ENCODE measurements around the gene CFAP20.

CFAP20 gene

DNA sequence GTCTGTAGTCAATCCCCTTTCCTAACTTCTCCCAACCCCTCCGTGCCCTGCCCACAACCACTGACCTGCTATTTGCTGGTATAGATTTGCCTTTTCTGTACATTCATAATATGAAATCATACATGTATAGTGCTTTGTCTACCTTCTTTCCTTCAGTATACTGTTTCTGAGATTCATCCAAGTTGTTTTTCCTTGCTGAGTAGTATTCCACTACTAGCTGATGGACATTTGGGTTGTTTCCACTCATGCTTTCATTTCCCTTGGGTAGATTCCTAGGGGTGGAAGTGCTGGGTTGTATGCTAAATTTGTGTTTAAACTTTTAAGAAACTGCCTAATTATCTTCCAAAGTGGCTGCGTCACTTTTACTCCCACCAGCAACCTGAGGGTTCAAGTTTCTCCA, 41.0 kb upstream of the CFAP20 start:
- no peak overlapping the region for H3K4me2 ChIP-seq (ENCODE audit: low read length)
- no peaks in the 10 kb centered on the region for H3K9me2 ChIP-seq (replicated peaks; ENCODE audit: control insufficient read depth, low read length)
- no peaks in the 10 kb centered on the region for H3K4me1 ChIP-seq (ENCODE audit: control insufficient read depth, low read length)
- H3F3A ChIP-seq (ENCODE audit: control insufficient read depth, insufficient read depth) = no peaks in the 10 kb centered on the region
- 0 out of 2 replicates have a peak, but pooled peaks cover 3% of the 10 kb centered on the region for H3K79me2 ChIP-seq (ENCODE audit: control insufficient read depth, low read length)
- no peaks in the 10 kb centered on the region for H3K9me3 ChIP-seq (ENCODE audit: control insufficient read depth, insufficient read depth, low read length)
- no peak overlapping the region for H3K4me3 ChIP-seq (ENCODE audit: low read length)
- no peaks in the 10 kb centered on the region for H3K27me3 ChIP-seq (ENCODE audit: control insufficient read depth, low read length)
- no peak for TF ChIP-seq EZH2phosphoT487 (IDR thresholded peaks at IDR 0.05; ENCODE audit: borderline replicate concordance, low read length)
- TF ChIP-seq, protein P1, sequence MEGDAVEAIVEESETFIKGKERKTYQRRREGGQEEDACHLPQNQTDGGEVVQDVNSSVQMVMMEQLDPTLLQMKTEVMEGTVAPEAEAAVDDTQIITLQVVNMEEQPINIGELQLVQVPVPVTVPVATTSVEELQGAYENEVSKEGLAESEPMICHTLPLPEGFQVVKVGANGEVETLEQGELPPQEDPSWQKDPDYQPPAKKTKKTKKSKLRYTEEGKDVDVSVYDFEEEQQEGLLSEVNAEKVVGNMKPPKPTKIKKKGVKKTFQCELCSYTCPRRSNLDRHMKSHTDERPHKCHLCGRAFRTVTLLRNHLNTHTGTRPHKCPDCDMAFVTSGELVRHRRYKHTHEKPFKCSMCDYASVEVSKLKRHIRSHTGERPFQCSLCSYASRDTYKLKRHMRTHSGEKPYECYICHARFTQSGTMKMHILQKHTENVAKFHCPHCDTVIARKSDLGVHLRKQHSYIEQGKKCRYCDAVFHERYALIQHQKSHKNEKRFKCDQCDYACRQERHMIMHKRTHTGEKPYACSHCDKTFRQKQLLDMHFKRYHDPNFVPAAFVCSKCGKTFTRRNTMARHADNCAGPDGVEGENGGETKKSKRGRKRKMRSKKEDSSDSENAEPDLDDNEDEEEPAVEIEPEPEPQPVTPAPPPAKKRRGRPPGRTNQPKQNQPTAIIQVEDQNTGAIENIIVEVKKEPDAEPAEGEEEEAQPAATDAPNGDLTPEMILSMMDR (IDR thresholded peaks at IDR 0.05; ENCODE audit: low read depth, low read length, poor library complexity, severe bottlenecking) = no peak
- H3K27ac ChIP-seq (ENCODE audit: low read depth, low read length) = no peak overlapping the region
- no peaks in the 10 kb centered on the region for H4K20me1 ChIP-seq (ENCODE audit: control insufficient read depth, insufficient read depth, low read depth, low read length)
- H3K36me3 ChIP-seq (ENCODE audit: control insufficient read depth, low read length) = peaks cover 86% of the 10 kb centered on the region

DNA sequence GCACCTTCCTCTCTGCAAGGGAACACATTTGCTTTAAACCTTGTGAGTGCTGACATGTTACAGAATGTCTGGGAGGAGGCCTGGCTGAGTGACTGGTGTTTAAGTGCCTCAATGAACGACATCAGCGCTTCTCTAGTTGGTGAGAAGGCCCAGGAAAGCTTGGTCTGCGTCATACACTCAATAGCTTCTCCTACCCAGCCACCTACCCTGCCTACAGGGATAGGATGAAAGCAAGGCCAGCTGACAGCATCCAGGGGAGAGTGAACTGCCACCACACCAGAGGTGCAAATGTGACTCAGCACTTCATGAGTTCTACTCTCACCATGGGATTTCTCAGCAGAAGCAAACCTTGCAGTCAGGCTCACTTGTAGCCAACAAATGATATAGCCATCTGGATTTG, 31.7 kb upstream of the CFAP20 start:
- no peaks in the 10 kb centered on the region for H3K27me3 ChIP-seq (ENCODE audit: control insufficient read depth, low read length)
- no peaks in the 10 kb centered on the region for H3K4me1 ChIP-seq (ENCODE audit: control insufficient read depth, low read length)
- peaks cover 3% of the 10 kb centered on the region; the same call in 1 of the 2 replicates for H3F3A ChIP-seq (ENCODE audit: control insufficient read depth, insufficient read depth)
- peaks cover 64% of the 10 kb centered on the region for H3K36me3 ChIP-seq (ENCODE audit: control insufficient read depth, low read length)
- H3K9me2 ChIP-seq (replicated peaks; ENCODE audit: control insufficient read depth, low read length) = no peaks in the 10 kb centered on the region
- H3K4me2 ChIP-seq (ENCODE audit: low read length) = no peak overlapping the region
- no peak overlapping the region for H3K27ac ChIP-seq (ENCODE audit: low read depth, low read length)
- H3K79me2 ChIP-seq (ENCODE audit: control insufficient read depth, low read length) = no peaks in the 10 kb centered on the region
- no peak for TF ChIP-seq EZH2phosphoT487 (IDR thresholded peaks at IDR 0.05; ENCODE audit: borderline replicate concordance, low read length)
- TF ChIP-seq, protein P1 (IDR thresholded peaks at IDR 0.05; ENCODE audit: low read depth, low read length, poor library complexity, severe bottlenecking) = no peak
- no peaks in the 10 kb centered on the region for H3K9me3 ChIP-seq (ENCODE audit: control insufficient read depth, insufficient read depth, low read length)
- no peak overlapping the region for H3K4me3 ChIP-seq (ENCODE audit: low read length)
- no peaks in the 10 kb centered on the region for H4K20me1 ChIP-seq (ENCODE audit: control insufficient read depth, insufficient read depth, low read depth, low read length)

DNA sequence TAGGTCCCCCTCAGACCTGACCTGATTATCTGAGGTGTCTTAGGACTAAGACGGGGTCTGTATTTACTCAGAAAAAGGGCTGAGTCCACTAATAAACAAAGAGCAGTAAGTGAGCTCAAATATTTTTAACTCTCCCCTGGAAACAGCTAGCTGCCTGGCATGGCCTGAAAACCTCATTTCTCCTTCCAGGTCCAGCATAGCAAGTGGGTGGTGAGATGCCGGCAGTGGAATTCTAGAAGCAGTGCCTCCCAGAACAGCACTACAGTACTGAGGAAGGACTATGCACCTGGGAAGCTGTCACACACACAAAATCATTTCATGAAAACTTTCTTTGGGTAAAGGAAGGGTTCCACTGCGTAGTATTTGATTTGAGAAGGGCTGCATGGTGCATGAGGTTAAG, 29.5 kb upstream of the CFAP20 start:
- no peak overlapping the region for H3K4me2 ChIP-seq (ENCODE audit: low read length)
- no peak overlapping the region for H3K27ac ChIP-seq (ENCODE audit: low read depth, low read length)
- H3K4me3 ChIP-seq (ENCODE audit: low read length) = no peak overlapping the region
- no peaks in the 10 kb centered on the region for H3K9me2 ChIP-seq (replicated peaks; ENCODE audit: control insufficient read depth, low read length)
- H4K20me1 ChIP-seq (ENCODE audit: control insufficient read depth, insufficient read depth, low read depth, low read length) = no peaks in the 10 kb centered on the region
- H3K79me2 ChIP-seq (ENCODE audit: control insufficient read depth, low read length) = no peaks in the 10 kb centered on the region
- no peaks in the 10 kb centered on the region for H3K27me3 ChIP-seq (ENCODE audit: control insufficient read depth, low read length)
- no peaks in the 10 kb centered on the region for H3K4me1 ChIP-seq (ENCODE audit: control insufficient read depth, low read length)
- H3K9me3 ChIP-seq (ENCODE audit: control insufficient read depth, insufficient read depth, low read length) = no peaks in the 10 kb centered on the region
- H3K36me3 ChIP-seq (ENCODE audit: control insufficient read depth, low read length) = peaks cover 43% of the 10 kb centered on the region
- peaks cover 3% of the 10 kb centered on the region; the same call in 1 of the 2 replicates for H3F3A ChIP-seq (ENCODE audit: control insufficient read depth, insufficient read depth)
- no peak for TF ChIP-seq EZH2phosphoT487 (IDR thresholded peaks at IDR 0.05; ENCODE audit: borderline replicate concordance, low read length)
- TF ChIP-seq, protein P1 (IDR thresholded peaks at IDR 0.05; ENCODE audit: low read depth, low read length, poor library complexity, severe bottlenecking) = no peak
